Body of pancreas (tissue), 4 donors: ENCODE results near the gene BPIFB2.

Experiments used
- CTCF ChIP-seq, 7 experiments: fragments of 450-650 bp in 4 of 7; fragments of 200-600 bp in 3 of 7; sonication (generic) in 3 of 7; IDR thresholded peaks; one replicate each; pipeline ENCODE4 v1.5.1; 2016 to 2019; ENCODE audit warnings: antibody characterized with exemption in 7 of 7
- POLR2A ChIP-seq, 3 donors: fragments of 450-650 bp; IDR thresholded peaks; one replicate each; pipeline ENCODE4 v1.6.1; 2016; ENCODE audit warnings: antibody characterized with exemption in 3 of 3, mild to moderate bottlenecking in 2 of 3

GRCh38 chr20:33027769-33028751, 20.6 kb downstream of the BPIFB2 start:
- no peak for TF ChIP-seq CTCF (IDR thresholded peaks at IDR 0.05)
- no peak for TF ChIP-seq POLR2A (IDR thresholded peaks at IDR 0.05)
